Lung microvascular endothelial cell (primary cell): ENCODE data around the gene SLC6A3. TPM values are rescaled to one million over a fixed set of nuclear protein-coding genes. Genes with fewer than 3 reads are reported as not detected.
A peak's percentile ranks its signal among the peaks of the same experiment; 100 is the strongest.

Source experiments
- DNase-seq, 2 donors: peaks; one replicate each; pipeline versions ENCODE4 v3.0.0 to v3.0.0-alpha.2; 2010; ENCODE audit warnings: low read depth in 2 of 2
- total RNA-seq: library from RNA; depleted of rRNA; stranded (reverse); fragments of >200 nt; gene quantifications from 2 replicates; pipeline ENCODE4 v1.2.1, GENCODE V29; 2014

SLC6A3 gene
- total RNA-seq, 1 donor from 2014 or later = not detected

GRCh38 chr5:1442222-1443145 is 2.8 kb downstream of the SLC6A3 start:
- DNase-seq = no peak

DNA sequence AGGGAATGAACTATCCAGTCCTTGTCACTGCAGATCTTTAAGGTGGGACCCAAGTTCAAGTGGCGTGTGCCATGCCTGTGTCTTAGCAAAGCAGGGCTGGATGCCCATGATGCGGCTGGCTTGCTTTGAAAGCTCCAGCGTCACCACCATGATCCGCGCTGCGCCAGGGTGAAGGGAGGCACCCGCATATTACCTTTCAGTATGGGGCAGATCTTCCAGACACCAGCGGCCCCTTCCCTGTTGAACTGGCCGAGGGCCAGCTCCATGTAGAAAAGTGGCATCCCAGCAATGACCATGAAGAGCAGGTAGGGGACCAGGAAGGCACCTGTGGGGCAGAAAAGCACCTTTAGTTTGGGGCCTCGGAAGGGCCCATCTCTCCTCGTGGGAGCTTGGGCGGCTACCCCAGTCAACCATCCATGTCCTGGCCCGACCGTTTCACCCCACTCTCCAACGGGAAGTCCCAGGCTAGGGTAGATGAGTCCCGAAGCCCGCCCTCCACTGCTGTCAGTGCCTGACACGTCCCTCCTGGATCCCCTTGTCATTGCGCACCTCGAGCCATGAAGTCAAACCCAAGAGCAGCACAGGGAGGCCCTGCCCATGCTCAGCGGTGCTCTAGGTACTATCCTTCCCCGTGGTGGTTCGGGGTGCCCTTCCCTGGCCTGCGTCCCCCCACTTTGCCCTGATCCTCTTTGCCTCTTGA is 3.9 kb downstream of the SLC6A3 start:
- DNase-seq = no peak

- no peak for DNase-seq
Measured at GRCh38 chr5:1440098-1440493, 5.1 kb downstream of the SLC6A3 start.

DNA sequence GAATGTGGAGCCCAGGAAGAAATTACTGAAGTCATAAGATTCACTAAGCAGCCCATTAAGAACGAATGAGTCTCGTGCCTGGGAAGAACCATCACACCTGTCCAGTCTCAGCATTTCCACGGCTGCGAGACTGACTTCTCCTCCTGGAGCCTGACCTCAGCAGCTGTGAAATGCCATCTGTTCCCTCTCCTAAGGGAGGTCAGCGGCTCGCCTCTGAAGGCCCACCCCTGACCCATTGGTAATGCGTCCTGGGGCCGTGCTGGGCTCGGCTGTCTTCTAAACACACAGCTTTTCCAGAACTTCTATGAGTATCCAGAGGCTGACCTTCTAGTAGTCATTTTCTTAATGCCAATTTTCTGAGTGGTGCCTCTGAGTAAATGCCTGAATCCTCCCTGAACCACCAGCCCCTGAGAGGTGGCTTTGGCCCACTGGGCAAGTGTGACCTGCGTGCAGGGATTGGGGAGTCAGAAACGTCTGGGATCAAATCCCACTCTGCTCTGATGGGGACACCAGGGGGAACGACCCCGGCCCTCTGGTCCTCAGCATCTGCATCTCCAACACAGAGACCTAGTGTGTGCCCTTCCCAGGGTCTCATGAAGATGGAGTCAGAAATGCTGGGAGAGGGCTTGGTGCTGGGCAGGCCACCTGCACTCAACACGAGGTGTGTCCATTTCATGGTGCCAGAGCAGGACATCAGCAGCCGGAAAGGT is 5.7 kb downstream of the SLC6A3 start:
- no peak for DNase-seq

GRCh38 chr5:1438871-1439270 is 6.4 kb downstream of the SLC6A3 start:
- DNase-seq = no peak

DNA sequence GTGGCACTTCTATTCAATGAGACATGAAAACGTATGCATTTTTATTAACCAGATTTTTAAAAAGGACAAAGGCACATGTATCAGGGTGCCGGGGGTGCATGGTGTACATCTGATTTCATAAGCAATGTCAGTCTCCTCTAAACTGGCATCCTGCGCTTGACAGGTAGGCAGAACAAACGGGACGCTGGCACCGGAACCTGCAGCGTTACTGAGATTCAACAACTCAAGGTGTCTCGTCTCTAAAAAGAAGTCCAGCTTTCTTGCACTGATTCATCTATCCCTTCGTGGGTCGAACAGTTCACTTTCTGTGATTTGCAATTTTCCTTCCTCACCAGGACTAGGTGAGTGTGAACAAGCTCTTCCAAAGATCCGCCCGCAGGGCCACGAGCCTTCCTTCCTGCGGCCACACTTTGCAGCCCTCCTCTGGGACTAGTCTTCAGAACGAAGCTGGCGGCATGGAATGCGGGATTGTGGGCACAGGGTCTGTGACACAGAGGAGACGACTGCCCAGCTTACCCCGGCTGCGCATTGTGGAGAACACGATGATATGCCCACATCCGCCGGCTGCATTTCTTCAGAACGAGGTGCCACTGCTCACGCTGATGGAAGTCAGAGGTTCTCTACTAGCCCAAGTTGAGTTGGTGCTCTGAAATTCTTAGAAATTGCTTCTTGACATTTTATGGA is 7.2 kb downstream of the SLC6A3 start:
- no peak for DNase-seq

DNA sequence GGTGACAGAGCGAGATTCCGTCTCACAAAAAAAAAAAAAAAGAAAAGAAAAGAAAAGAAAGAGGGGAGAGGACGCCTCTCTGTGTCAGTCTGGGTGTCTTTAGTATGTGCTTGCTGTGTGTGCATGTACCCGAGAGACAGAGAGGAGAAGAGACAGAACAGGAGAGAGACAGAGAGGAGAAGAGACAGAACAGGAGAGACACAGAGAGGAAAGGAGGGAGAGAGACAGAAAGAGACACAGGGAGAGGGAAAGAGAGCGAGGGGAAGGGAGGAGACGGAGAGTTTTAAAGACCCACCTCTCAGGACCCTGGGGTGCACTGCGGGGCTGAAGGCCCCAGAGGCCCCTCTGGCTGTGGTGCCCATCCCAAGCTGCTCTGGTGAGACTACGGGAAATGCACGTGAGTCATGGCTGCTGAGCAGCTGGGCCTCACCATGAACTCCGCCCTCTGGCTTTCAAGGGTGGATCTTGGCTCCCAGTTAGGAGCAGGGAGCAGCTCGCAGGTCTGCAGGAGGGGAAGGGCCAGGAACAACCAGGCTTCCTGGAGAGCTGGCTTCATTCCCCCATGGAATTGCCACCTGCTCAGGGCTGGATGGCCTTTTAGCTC is 7.9 kb downstream of the SLC6A3 start:
- peak; percentile 17 to 25 for DNase-seq

GRCh38 chr5:1436681-1437080 is 8.6 kb downstream of the SLC6A3 start:
- DNase-seq = no peak

DNA sequence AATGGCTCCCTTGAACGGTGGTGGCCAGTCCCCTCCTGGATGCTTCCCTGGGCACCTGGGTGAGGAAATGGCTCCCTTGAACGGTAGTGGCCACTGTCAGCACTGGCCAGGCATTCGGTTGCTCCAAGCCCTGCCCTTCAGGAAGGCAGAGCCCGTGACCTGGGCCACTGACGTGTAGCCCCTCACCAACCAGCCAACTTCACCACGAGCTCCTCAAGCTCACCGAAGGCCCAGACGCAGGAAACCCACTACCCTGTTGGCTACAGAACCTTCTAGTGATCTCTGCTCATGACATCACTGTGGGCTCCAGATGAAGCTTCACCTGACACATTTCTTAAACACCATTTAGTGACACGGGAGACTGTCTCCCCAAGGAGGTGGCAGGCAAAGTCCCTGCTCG is 9.2 kb downstream of the SLC6A3 start:
- no peak for DNase-seq

GRCh38 chr5:1435369-1435768 is 9.9 kb downstream of the SLC6A3 start:
- DNase-seq = no peak

- no peak for DNase-seq
Measured at GRCh38 chr5:1432296-1432695, 12.9 kb downstream of the SLC6A3 start.

GRCh38 chr5:1431896-1432295 is 13.3 kb downstream of the SLC6A3 start:
- no peak for DNase-seq

- DNase-seq = no peak
Measured at GRCh38 chr5:1431021-1431811, 14.0 kb downstream of the SLC6A3 start.

DNA sequence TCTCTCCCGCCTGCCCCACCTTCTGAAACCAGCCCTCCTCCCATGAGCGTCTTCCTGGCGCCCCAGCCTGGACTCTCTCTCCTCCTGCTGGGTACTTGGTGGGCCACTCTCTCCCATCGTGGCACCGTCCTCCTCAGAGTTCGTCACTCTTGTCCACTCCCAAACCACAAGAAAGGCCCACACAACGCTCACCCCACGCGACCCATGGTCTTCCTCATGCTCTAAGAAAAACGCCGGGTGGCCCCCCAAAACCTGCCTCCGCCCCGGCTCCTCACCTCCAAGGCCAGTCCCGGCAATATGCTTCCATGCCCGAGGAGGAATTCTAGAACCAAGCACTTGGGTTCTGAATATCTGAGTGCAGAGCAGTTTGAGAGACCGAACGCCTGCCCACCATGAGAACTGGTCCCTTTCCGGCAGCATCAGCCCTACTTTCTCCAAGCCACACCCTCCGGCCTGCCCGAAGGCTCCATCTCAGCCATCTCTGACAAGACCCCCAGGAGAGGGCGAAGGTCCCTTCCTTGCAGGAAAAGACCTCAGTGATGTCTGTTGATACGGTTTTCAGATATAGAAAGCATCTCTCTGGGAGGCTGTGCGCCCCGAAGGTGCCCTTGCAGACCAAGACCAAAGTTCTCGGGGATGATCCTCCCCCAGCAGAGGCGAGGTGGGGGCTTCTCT is 15.0 kb downstream of the SLC6A3 start:
- DNase-seq = no peak

DNA sequence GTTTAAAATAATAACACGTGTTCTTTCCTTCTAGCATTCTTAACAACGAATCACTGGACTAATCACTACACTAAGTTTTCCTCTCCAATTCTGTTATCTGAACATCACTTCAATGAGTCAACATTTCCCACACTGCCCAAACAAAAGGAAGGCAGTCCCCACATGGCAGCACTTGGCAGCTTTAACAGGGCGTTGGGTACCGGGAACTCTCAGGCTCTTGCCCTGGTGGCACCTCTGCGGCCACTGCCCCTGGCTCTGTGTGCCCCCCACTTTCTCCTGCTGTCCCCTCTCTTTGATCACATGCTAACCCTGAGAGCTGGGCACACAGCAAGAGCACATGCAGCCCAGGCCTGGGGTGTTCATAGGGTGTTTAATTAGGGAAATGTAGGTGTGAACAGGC is 15.7 kb downstream of the SLC6A3 start:
- DNase-seq = no peak

DNA sequence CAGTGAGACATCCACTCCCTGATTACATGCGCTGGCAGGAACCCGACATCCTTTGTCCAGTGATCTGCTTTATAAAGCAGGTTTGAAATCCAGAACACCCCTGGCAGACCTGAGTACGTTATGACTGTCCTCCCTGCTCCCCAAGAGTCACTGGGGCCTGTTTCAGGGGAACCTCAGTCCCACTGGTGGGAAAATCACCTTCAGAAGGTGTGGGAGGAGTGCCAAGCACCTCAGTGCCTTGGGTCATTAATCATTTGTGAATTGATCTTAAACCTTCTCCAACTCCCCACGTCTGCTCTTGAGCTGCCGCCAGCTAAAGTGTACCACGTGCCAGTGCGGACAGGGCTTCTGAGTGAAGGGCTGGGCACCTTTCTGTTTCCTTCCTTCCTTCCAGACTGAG is 16.2 kb downstream of the SLC6A3 start:
- DNase-seq = no peak

GRCh38 chr5:1428107-1428506 is 17.1 kb downstream of the SLC6A3 start:
- DNase-seq = no peak

DNA sequence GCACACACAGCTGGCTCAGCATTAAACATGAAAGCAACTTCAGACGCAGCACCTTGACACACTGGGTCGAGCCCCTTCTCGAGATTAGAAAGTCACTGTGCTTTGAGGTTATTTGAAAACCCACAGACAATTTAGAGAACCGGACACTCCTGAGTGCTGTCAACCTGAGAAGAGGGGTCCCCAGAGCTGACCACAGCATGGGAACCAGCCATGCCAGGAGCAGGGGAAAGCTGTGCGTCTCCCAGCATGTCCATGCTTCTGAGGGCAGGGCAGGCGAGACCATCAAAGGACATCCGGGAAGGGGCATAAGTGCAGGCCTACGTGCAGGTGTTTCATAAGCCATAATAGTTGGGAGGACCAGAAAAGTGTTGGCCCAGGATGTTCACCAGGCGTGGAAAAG is 20.5 kb downstream of the SLC6A3 start:
- DNase-seq = no peak

DNA sequence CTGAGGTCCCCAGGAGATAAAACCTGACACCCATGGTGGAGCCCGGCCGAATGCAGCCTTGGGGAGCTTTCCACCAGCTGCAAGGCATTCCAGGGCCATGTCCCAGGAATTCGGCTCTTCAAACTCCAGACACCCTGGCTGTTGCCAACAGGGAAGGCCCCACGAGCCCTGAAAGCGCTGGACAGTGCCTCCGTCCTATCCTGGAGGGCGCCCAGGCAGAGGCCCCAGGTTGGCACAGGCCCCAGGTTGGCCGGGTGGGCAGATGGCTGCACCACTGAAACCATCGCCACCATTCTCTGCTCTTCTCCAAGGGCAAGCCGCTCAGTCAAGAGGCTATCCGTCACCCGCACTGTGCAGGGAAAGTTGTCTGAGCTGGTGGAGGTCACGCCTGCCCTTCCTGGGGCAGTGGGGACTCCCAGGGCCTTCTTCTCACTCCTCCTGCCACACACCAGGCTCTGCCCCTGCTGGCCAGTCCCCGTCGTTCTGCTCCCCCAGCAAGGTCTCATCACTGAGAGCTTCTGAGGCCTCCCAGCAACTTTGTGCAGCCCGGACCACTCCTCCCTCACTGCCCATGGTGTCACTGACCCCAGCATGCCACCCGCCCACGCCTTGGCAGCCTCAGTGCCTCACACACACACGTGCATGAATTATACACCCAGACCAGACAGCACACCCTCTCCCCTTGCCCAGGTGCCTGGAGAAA is 21.2 kb downstream of the SLC6A3 start:
- no peak for DNase-seq
